GM21619 (cell line): ENCODE data around the gene NME2.

Experiments
- ATAC-seq: cut with Tn5 transposase; IDR thresholded peaks from one replicate; pipeline ENCODE4 v1.9.1; 2021; ENCODE audit not compliant: unreplicated experiment

Gene NME2

DNA sequence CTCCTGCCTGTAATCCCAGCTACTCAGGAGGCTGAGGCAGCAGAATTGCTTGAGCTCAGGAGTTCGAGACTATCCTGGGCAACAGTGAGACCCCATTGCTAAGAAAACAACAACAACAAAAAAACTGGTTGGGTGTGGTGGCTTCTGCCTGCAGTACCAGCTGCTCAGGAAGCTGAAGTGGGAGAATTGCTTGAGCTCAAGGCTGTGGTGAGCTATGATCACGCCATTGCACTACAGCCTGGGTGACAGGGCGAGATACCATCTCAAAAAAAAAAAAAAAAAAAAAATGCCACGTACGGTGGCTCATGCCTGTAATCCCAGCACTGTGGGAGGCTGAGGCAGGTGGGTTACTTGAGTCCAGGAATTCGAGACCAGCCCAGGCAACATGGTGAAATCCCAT is 34.1 kb downstream of the NME2 start:
- no peak for ATAC-seq

DNA sequence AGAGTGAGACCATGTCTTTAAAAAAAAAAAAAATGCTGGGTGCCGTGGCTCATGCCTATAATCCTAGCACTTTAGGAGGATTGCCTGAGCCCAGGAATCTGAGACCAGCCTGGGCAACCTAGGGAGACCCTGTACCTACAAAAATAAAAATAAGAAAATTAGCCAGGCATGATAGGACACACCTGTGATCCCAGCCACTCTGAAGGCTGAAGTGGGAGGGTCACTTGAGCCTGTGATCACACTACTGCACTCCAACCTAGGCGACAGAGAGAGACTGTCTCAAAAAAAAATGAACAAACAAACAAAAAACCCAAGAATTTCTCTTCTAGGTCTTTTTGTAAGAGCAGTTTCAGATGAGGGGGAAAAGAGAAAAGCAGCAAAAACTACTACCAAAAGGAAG is 34.6 kb downstream of the NME2 start:
- ATAC-seq: no peak

DNA sequence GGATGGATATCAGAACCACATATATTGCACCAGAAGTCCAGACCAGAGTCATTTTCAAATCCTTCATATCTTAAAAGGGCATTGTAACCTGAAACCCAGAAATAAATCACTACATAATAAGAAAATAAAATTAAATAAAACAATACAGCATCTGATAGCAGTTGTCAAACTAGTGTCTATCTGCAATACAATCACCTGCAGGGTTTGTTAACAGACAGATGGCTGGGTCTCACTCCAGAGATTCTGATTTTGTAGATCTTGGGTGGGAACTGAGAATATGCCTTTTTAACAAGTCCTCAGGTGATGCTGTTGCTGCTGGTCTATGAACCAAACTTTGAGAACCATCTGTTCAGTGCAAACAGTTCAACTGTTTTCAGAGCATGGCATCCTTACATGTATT is 37.6 kb downstream of the NME2 start:
- no peak for ATAC-seq

DNA sequence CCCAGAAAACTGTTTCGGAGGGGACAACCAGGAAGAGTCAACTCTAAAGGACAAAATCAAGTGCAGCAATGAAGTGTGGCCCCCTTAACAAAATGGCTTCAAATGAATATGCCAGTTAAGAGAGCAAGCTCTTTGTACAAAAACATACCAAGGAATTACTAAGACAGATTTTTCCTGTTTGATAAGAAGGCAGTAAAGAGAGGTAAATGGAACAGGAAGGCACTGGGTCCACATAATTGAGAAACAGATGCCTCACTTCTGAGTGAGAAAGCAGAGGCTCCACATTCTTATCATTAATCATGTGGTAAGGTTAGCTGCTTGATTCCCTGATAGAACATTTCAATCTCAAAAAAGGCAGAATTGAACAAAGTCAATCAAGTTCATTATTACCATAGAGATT is 48.7 kb downstream of the NME2 start:
- ATAC-seq: no peak

DNA sequence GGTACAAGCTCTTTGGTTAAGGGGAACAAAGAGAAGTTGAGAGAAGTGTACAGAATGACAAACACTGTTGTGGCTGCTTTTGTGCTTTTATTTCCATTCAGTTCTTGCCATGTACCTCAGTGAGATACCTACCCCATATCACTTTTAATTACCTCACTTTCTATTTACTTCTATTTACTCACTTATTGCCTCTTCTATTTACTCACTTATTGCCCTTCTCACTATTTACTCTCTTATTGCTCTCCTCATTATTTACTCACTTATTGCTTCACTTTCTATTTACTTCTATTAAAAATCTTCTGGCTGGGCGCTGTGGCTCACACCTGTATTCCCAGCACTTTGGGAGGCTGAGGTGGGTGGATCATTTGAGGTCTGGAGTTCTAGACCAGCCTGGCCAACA is 51.7 kb downstream of the NME2 start:
- ATAC-seq: no peak

DNA sequence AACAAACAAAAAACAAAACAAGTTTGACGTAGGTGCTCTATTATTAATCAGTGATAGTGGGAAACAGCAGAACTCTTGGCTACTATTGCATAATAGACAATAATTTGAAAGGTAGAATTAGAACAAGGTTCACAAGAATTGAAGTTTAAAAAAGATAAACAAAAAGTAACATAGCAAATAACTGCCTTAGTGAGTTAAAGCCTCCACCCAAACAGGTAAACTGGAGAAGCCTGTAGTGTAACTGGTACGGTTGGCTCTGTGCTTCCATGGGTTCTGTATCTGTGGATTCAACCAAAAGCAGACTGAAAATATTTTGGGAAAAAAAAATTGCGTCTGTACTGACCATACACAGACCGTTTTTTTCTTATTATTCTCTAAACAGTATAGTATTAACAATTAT is 55.1 kb downstream of the NME2 start:
- ATAC-seq: no peak
